HS-5 (cell line): ENCODE data around the gene SORBS1.

Experiments used
- DNase-seq: peaks from one replicate; pipeline ENCODE4 v3.0.0-alpha.2; 2012; ENCODE audit warnings: low read depth

The SORBS1 gene

GRCh38 chr10:95565336-95565735, 4.2 kb upstream of the SORBS1 start:
- DNase-seq = no peak

GRCh38 chr10:95564291-95564690, 3.1 kb upstream of the SORBS1 start:
- no peak for DNase-seq

- no peak for DNase-seq
Measured at GRCh38 chr10:95562341-95562965, 1.3 kb upstream of the SORBS1 start.

GRCh38 chr10:95561864-95562177, 650 bp upstream of the SORBS1 start:
- no peak for DNase-seq

- no peak for DNase-seq
Measured at GRCh38 chr10:95560278-95561176, 644 bp downstream of the SORBS1 start.

GRCh38 chr10:95559896-95560277, 1.3 kb downstream of the SORBS1 start:
- no peak for DNase-seq

- DNase-seq = no peak
Measured at GRCh38 chr10:95559471-95559870, 1.7 kb downstream of the SORBS1 start.

GRCh38 chr10:95558593-95559320, 2.4 kb downstream of the SORBS1 start:
- DNase-seq = no peak

- DNase-seq = no peak
Measured at GRCh38 chr10:95556994-95557767, 4.0 kb downstream of the SORBS1 start.

- DNase-seq = no peak
Measured at GRCh38 chr10:95553674-95554073, 7.5 kb downstream of the SORBS1 start.

- no peak for DNase-seq
Measured at GRCh38 chr10:95552679-95553342, 8.4 kb downstream of the SORBS1 start.

- DNase-seq = no peak
Measured at GRCh38 chr10:95550073-95550672, 11.0 kb downstream of the SORBS1 start.

- DNase-seq = no peak
Measured at GRCh38 chr10:95547791-95548435, 13.3 kb downstream of the SORBS1 start.

- DNase-seq = no peak
Measured at GRCh38 chr10:95547197-95547596, 14.0 kb downstream of the SORBS1 start.

GRCh38 chr10:95545981-95546380, 15.2 kb downstream of the SORBS1 start:
- DNase-seq = no peak

- no peak for DNase-seq
Measured at GRCh38 chr10:95544783-95545500, 16.2 kb downstream of the SORBS1 start.

GRCh38 chr10:95543459-95543858, 17.7 kb downstream of the SORBS1 start:
- no peak for DNase-seq

- DNase-seq = no peak
Measured at GRCh38 chr10:95542761-95543160, 18.4 kb downstream of the SORBS1 start.

GRCh38 chr10:95542330-95542729, 18.8 kb downstream of the SORBS1 start:
- DNase-seq = no peak

- no peak for DNase-seq
Measured at GRCh38 chr10:95540514-95541052, 20.6 kb downstream of the SORBS1 start.
